IPS-NIHi7 (cell line): ENCODE measurements around the gene MAGI1.

Experiments
- DNase-seq: peaks from one replicate; pipeline ENCODE4 v3.0.0; 2012; ENCODE audit warnings: mixed read lengths; ENCODE audit errors: extremely low spot score

Gene MAGI1

DNA sequence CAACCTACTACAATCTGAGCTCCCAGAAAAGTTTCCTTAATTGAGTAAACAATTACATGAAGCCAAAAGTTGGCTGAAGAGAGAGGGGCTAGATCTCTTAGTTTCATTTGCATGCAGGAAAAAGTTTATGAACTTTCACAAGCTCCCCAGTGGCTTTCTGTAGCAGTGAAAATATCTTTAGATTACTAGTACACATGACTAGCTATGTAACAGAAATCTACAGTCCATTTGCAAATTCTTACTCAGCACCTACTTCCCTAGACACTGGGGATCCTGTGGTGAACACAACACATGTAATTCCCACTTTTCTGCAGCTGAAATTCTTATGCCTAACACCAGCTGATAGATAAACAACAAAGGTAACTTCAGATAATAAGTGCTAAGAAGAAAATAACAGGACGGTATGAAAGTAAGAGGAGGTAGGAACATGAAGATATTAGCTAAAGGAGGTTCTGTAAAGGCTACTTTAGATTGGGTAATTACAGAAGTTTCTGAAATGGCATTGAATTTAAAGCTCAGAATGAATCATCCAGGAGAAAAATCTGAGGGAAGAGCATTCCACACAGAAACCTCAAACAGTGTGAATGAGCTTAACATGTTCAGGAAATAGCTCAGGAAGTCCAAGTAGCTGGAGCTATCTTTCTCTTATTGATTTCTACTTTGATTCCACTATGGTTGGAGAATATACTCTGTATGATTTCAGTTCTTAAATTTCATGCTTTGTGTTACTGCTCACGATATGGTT, 204.8 kb downstream of the MAGI1 start:
- DNase-seq = no peak

DNA sequence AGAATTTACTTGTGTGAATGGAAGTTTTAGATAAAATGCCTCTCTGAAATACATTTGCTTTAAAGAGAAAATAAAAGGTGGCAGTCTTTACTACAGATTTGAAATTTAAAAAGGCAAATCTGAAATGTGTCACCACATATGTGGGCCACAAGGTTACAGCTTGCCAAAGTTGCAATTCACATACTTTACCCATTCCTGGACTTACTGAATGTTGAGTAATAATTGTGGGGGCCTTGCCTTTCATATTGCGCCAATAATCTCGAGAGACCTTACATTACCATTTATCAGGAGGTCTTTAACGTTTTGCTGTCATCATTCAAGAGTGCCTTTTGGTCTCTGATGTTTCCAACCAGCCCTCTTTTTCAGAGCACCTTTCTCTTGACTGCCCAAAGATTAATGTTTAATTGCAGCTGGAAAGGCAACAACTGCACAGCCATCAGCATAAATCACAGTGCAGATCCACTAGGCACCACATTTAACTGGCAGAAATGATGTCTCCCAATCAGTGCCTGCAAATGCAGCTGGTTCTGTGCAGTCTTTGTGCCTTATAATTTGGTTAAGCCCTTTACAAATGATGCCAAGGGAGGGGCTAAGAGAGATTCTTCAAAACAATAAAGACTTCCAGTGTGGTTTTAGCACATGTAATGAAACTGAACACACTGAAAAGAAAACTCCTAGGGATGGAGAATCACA, 206.8 kb downstream of the MAGI1 start:
- DNase-seq = no peak

GRCh38 chr3:65830948-65831732, 207.6 kb downstream of the MAGI1 start:
- DNase-seq = no peak

DNA sequence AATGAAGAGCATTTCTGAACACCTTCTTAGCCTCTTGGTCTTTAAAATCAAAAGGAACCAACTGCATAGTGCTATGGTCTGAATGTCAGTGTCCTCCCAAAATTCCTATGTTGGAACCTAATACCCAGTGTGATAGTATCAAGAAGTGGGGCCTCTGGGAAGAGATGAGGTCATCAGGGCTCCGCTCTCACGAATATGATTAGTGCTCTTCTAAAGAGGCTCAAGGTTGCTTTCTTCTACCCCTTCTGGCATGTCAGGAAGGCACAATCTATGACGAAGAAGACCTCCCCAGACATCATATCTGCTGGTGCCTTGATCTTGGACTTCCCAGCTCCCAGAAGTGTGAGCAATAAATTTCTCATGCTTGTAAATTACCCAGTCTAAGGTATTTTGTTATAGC, 209.5 kb downstream of the MAGI1 start:
- no peak for DNase-seq

- DNase-seq = peak; percentile 46
These were observed 210.0 kb downstream of the MAGI1 start for GRCh38 chr3:65828706-65829105.

DNA sequence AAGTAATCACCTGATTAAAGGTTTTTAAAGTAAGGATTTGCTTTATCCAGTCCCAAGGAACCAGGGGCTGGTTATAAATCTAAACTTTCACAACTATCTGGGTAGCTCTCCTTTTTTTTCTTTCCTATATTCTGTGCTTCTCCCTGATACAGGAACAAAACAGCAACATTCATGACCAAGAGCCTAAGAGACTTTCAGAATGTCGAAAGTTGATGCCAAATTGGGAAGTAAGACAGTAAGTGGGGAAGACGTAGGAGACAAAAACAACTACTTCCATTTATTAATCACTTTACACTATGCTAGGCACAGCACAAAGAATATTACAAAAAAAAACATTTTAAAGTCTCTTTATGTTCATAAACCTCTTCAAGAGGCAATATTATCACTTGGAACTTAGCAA, 211.6 kb downstream of the MAGI1 start:
- DNase-seq = no peak

DNA sequence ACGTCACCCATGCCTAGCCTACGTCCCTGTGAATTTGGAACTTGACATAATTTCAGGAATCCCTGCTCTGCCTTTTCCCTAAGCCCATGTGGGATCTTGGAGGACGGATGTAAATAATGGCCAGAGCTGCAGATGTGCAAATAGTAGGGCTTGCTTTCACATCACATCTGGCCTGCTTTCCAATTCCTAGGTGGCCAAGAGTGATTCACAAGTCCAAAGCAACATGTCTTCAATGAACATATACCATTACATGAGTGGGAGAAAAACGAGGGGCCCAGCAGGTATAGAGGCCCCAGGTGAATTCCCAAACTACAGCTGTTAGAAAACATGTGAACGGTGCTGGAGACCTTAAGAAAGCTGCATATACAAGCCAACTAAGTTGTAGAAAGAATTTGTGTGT, 214.6 kb downstream of the MAGI1 start:
- DNase-seq = no peak

DNA sequence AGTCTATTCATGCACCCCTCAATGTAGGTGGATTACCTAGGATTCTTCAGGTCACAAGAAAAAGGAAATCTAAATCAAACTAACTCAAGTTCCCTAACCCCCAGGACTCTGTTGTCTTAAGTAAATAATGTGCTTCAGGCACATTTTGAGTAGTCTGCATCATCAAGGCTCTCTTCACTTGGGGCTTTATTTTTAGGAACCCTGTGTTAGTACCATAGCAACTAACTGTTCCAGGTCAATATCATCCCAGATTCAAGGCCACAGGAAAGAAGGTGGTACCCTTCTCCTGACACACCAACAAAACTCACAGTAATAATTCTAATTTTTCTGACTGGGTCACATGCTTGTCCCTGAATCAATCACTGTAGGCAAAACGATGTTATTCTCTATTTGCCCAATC, 218.1 kb downstream of the MAGI1 start:
- no peak for DNase-seq

- DNase-seq = no peak
These were observed 218.8 kb downstream of the MAGI1 start for GRCh38 chr3:65819896-65820295.

DNA sequence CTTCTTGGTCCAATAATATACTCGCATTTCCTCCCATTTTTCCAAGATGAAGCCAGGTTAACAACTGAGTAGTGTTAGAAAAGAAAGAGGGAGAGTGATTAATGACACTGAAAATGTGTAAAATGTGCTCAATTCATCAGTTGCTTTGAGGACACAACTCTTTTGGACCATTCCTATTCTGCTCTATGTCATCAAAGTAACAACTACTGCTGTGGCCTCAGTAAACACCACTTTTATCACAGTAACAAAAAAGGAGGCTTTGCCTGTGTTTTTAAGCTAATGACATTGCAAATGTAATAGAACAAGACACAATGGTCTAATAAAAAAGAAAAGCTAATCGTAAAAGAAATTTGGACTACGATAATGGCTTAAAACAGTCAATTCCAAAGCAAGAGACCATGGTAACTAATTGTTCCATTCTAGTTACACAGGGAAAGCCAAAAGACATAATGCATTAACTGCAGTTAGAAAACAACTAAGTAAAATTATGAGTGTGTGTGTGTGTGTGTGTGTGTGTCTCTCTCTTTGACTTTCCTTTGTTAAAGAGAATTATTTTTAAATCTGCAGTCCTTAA, 221.1 kb downstream of the MAGI1 start:
- DNase-seq = no peak

DNA sequence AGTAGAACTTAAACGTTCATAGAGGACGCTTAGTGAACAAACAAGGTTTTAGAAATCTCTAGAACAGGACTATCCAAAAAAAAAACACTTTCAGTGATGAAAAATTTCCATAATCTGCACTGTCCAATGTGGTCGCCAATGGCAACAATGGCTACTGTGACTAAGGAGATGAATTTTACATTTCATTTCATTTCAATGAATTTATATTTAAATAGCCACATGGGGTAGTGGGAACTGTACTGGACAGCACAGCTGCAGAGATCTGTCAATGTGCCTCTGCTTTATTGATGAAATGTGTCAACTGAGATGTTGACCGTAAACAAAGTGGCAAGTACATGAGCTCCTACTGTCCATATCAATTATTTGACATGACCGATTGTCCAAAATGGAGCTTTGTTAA, 222.5 kb downstream of the MAGI1 start:
- DNase-seq = no peak

- DNase-seq = no peak
These were observed 223.7 kb downstream of the MAGI1 start for GRCh38 chr3:65814845-65815578.

DNA sequence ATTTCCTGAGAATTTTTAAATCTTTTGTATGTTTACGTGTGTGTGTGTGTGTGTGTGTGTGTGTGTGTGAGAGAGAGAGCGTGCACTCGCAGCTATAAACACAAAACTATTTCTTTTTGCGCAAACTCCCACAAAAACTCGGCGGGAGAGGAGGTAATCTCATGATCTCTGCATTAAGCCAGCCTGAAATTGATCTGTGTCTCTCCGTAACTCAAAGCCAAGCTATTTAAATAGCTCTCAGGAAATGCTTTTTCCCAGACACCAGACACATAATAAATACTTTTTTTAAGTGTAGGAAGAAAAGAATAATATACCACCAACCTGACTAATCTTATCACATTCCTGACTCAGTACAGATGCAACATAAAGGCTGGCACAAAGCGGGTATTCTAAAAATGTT, 226.8 kb downstream of the MAGI1 start:
- no peak for DNase-seq

GRCh38 chr3:65811086-65811761, 227.5 kb downstream of the MAGI1 start:
- DNase-seq = no peak

DNA sequence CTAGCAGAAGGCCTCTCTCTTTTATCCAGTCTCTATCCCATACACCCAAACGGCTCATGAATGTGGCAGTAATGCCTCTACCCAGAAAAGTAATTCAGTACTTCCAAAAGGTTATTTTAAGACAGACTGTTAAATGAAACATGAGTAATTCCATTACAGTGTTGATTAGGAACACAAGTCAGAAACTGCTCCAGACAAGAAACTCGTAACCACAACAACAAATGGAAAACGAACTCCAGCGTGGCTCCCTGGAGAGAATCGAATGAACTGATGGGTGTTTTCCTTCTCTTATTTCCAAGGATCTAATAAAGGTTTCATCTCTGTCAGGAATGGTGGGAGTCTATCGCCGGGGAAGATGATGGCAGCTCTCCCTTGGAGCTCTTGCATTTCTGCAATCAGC, 228.4 kb downstream of the MAGI1 start:
- DNase-seq = no peak

GRCh38 chr3:65809641-65810150, 229.0 kb downstream of the MAGI1 start:
- DNase-seq = no peak

DNA sequence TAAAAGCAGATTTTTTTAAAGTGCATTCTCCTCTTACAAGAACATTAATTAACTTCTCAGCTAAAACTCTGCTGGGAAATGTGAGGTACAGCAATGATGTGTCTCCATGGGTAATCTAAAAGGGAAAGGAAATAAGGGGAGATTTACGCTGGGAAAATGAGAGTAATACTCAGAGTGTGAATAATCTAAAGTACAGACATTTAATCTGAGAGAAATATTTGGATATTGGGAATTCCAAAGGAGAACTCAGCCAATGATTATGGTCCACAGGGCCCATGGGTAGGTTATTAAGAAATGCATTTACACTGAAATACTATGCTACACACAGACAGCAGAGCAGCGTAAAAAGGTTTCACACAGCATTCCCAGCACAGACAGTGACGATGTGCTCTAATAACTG, 229.9 kb downstream of the MAGI1 start:
- DNase-seq = no peak

DNA sequence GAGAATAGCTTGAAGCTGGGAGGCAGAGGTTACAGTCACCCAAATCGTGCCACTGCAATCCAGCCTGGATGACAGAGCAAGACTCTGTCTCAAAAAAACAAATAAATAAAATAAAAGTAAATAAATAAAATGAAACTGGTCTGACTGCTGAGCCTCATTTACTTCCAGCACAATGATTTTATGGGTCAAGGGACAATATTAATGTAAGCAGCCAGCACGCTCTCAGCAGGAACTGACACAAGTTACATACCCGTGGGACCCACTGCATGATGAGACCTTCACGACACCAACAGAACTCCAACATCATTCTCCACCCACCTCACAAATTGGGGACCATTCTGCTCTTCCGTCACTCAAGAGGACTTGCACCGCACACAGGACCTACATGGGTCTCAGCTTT, 230.3 kb downstream of the MAGI1 start:
- DNase-seq = no peak

- DNase-seq = no peak
These were observed 231.5 kb downstream of the MAGI1 start for GRCh38 chr3:65807225-65807624.

DNA sequence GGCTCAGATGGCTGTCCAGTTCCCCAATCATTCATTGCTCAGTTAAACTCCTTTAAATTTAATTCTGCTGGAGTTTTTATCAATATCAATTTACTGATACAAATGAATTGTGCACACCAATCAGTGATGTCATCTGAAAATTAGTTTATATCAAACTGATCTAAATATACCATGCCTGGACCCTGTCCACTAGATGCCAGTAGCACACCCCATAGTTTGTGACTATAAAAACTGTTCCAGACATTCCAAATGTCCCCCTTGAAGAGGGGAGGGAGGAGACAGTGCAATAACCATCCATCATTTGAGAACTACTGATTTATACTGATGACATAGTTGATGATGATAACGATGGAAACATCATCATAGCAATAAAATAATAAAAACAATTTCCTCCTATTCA, 232.1 kb downstream of the MAGI1 start:
- no peak for DNase-seq

DNA sequence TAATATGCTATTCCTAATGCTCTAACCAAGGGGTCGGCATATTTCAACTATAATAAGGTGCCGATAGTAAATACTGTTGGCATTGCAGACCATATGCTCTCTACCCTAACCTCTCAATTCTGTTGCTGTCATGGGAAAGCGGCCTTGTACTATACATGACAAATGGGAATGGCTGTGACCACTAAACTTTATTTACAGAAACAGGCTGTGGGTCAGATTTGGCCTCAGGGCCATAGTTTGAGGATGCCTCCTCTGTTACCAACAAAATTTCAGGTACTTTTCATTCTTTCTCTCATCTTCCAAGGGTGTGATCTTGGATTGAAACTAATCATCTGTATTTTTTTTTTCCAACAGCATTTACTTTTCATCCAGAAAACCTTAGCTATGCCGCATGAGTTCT, 242.0 kb downstream of the MAGI1 start:
- DNase-seq = no peak
